ENCODE measurements around the gene METTL24.
"Not testable (repeated sequence)": the region's sequence is repeated elsewhere in the genome, so short reads cannot be mapped to it uniquely, and the experiment has no call there.

METTL24 gene

DNA sequence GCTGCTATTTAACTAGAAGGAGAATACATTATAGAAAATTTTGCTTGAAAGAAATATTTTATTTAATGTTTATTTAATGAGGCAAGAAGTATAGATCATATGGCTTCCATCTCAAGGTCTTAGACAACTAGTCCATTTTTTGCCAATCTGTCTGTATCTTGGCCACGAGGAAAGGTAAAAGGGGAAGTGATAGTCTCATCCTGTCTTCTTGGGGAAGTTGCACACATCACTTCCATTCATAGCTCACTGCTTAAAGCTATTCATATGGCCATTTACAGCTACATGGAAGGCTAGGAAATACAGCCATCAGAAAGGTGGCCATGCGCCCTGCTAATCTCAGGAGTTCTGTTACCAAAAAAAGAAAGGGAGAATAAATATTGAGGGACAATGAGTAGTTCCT lies 50.8 kb downstream of the METTL24 start:
- DNase-seq = no peak

DNA sequence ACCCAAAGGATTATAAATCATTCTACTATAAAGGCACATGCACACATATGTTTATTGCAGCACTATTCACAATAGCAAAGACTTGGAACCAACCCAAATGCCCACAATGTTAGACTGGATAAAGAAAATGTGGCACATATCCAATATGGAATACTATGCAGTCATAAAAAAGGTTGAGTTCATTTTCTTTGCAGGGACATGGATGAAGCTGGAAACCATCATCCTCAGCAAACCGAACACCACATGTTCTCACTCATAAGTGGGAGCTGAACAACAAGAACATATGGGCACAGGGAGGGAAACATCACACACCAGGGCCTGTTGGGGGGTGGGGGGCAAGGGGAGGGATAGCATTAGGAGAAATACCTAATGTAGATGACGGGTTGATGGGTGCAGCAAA lies 52.3 kb downstream of the METTL24 start:
- not testable (repeated sequence) for DNase-seq

DNA sequence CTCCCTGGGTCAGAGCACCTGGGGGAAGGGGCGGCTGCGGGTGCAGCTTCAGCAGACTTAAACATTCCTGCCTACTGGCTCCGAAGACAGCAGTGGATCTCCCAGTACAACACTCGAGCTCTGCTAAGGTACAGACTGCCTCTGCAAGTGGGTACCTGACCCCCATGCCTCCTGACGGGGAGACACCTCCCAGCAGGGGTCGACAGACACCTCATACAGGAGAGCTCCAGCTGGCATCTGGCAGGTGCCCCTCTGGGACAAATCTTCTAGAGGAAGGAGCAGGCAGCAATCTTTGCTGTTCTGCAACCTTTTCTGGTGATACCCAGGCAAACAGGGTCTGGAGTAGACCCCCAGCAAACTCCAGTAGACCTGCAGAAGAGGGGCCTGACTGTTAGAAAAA lies 54.5 kb downstream of the METTL24 start:
- not testable (repeated sequence) for DNase-seq

DNA sequence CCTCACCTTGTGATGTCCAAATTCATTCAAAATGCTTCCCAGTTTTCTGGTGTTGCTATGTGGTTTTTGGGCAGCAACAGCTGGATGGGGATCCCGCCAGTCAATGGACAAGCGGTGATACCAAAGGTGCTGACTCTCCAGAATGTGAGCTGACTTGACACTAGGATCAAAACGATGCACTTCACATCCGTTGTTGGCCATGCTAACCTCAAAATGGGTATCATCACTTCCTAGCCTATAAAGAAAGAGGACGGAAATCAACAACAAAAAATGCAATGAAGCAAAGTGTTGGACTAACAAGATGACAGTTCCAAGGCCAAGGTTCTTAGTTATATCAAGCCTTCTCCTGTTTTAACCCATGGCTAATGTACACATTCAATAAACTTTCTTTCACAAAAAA lies 59.2 kb downstream of the METTL24 start:
- no peak for DNase-seq

DNA sequence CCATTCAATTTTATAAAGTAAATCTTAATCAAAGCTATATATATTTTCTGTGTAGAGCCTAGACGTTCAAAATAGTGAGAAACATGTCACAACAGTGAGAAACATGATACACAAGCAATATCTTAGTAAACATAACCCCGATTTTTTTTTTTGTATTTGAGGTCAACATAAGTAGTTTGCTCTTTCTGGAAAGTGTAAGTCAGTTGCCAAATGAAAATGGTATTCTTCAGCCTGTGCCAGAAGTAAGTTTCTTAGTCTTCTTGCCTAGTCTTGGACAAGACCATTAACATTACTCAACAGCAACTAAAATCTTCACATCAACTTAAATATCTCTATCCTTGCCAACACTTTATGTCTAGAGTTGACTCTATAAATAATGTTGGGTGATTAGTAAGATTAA lies 59.7 kb downstream of the METTL24 start:
- no peak for DNase-seq

DNA sequence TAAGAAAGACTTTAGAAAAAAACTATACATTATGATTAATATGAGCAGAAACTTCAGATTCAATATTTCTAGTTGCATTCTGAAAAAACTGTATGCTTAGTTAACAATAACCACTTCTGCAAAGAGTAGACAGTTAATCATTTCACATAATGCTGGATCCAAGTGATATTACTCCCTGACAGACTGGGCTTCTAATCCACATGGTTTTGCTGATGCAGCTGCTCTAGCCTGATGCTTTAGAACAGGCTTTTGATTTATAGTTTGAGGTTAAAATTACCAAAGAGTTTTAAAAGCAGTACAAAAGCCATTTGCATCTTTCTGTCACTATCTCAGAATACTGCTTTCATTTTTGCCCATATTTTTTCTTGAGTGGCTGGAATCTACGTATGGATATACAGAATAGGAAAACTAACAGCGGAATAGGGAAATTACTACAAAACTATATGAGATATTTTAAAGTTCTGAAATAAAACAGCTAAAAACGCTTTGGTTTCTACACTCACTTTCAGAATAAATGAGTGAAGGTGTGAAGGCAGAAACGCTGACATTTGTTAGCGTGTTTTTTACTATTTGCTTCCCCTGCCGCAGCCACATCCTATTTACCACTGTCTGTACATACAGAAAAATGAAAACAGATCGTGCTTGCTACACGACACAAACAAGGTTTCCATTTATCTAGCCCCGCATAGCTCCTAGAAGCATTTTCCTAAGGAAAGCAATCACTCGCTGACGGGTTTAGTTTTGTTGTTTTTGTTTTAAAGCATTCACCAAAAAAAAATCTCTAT lies 61.7 kb downstream of the METTL24 start:
- no peak for DNase-seq

DNA sequence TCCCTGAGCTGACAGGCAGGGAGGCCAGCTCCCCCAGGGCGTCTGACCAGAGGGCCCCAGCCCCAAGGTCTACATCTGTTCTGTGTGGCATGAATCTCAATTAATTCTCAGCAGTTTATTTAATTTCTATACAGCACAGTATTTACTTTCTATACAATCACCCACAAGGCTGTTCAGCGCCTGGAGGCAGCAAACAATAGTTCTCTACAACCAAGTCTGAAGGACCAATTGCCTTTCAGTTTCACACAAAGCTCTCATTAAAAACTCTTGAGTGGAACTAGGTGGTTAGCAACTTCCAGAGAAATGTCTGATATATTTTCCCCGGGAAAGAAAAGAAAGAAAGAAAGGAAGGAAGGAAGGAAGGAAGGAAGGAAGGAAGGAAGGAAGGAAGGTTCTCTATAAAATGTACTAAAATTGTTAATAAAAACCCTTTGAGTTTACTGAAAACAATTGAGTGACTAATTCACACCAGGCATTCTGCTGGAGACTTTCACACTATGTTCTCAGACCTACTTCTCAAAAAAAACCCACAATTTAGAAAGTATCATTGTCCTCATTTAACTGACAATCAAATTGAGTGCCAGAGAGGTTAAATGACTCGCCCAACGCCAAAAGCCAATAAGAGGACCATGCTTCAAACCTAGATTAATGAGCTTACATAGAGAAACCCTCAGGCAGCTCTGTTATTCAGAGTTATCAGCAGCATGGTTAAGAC lies 62.5 kb downstream of the METTL24 start:
- no peak for DNase-seq

DNA sequence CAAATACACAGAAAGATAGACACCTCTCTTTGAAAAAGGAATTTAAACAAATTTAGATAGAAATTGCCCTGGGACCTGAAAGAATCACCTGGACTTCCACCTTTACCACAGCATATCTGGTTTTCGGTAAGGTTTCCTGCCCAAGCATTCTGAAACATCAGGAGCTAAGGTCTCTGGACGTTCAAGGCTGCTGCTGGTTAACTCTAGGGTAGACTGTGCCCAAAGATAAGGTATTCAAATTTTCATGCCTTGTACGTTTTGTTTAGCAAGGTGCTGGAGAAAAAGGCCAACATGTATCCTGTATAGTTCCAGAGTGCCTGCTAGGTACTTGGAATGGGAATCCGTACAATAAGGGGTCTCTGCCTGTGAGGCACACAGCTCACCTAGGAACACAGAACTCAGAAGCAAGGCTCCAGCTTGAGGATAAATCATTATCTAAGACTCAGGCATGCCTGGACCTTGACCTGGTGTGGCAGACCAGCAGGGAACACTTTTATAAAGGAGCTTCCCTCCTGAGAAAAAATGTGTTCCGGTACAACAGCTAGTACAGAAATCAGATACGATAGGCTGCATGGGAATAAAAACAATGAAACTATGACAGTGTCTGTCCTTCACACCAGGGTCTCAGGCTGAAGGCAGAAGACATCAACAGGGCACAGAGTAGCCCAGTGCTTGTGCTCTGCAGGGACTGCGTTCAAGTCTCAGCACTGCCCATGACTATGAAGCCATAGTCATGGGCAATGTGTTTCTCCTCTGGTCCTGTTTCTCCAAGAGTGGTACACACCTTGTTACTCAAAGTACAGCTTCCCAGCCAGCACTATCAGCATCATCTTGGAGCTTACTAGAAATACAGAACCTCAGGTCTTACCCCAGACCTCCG lies 70.4 kb downstream of the METTL24 start:
- DNase-seq = no peak

DNA sequence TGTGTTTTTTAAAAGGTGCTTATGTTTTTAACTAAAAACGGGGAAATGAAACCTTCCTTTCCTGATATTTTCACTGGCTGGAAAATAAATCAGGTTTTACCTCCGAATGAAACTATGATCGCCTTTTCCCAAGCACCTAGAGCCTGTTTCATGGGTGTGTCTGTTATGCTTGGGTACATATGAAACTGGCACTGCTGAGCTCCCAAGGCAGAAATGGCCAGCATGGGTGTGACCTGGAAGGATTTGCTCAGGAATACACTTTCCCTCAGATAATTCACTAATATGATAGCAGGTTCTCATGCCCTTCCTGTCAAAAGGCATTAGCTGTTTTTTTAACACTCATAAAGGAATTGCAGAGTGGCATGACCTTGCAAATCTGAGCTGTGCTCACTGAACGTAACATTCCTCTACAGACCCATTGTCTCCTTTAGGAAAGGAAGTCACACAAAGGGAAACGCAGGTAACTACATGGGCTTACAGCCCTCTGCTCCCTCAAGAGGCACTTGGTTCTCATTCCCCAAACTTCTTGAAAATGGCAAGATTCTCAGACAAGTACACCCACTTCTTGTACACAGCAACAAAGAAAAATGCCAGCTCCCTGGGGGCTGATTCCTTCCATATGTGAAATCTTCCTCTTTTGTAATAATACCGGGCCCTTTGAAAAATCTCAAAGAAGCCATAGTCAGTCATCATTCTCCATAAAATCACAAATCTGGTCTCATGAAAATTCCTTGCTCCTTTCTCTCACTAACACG lies 72.7 kb downstream of the METTL24 start:
- no peak for DNase-seq

DNA sequence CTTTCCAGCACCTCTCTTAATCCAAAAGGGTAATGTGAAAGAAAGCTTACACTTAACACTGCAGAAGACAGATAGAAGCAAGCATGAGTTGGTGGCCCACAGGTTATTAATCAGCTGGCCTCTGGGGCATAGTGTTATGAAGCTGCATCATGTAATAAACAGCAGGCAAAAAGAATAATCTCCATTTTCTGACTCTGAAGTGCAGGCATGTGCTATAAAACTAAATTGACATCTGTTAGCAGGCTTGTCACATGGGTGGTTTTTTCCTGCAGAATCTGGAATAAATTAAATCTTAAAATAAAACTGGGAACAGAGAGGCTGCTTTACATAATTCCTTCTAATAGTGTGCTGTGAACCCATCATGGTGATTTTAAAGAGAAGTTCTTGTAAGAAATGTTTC lies 73.3 kb downstream of the METTL24 start:
- no peak for DNase-seq

DNA sequence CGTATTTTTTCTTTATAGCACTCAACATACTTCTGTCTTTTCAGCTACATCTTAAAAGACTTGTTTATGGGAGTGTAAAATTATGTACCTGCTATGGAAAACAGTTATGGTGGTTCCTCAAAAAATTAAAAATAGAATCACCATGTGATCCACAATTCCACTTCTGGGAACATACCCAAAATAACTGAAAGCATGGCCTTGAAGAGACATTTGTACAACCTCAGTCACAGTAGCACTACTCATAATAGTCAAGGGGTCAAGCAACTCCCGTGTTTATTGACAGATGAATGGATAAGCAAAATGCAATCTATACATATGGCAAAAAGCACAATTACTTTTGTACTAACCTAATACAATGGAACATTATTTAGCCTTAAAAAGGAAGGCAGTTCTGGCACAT lies 74.5 kb downstream of the METTL24 start:
- DNase-seq = no peak

DNA sequence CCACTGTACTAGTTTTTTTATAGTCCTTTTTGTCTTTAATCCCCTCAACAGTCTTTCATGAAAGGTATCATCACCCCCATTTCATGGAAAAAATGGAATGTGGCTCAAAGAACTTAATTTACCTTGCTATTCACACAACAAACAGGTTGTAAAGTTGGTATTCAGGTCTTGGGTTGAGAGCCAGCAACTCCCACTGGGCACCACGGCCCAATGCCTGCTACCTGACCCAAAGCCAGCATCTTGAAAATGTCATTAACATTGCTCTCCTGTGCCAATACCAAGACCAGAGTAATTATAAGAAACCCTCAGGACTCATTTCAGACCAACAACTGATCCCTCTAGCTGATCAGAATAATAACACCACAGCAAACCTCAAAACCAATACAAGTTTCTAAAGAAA lies 75.7 kb downstream of the METTL24 start:
- no peak for DNase-seq

DNA sequence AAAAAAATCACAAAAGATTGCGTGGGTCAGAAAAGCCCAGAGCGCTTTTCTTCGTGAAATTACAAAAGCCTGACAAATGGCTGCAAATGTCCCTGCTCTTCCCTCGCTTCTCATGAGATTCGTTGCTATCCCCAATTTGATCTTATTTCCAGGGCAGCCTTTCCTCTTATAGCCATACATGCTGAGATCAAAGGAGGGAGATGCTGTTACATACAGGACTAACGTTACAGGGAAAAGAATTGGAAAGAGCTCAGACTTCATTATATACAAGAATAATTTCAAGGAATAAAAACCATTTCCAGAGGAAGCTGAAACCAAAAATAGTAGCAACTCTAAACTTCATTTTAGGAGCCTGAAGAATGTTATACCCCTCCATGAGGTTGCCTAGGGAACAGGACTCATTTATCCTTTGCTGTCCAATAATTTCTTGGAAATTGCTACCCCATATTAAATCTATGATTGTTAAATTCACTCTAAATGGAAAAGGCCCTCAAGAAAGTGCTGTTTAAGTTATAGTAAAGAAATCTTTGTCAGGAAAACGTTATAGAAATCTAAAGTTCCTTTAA lies 81.0 kb downstream of the METTL24 start:
- no peak for DNase-seq

DNA sequence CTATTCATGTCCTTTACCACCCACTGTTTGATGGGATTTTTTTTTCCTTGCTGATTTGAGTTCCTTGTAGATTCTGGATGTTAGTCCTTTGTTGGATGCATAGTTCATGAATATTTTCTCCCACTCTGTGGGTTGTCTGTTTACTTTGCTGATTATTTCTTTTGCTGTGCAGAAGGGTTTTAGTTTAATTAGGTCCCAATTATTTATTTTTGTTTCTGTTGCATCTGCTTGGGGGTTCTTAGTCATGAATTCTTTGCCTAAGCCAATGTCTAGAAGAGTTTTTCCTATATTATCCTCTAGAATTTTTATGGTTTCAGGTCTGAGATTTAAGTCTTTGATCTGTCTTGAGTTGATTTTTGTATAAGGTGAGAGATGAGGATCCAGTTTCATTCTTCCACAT lies 85.4 kb downstream of the METTL24 start:
- DNase-seq = not testable (repeated sequence)

DNA sequence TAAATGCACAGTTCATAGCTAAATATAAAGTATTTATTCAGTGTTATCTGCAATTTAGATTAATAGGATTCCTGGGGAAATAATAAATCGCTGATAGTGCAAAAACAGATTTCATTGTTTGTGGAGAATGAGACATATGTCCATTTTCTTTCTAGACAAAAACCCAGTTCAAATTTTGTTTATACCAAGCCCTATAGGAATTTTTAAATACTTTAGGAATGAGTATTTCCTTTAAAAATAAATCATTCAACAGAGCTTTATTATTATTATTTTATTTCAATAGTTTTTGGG lies 86.5 kb downstream of the METTL24 start:
- DNase-seq = no peak

DNA sequence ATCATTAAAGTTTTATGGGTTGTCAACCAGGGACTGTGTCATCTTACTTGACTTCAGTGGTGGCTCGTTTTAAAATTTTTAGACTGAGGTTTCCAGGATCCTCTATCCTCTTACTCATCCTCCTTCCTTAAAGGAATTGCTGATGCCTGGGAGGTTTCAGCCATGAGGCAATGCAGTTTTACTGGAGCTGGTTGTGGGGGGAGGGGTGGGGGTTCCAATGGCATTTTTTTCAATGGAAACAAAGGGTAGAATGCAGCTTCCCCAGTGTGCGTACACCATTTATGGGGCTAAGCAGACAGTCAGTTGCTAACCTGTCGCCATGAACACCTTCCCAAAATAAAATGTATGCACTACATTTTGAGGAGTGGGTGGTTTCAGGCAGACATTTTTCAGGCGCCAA lies 88.0 kb downstream of the METTL24 start:
- no peak for DNase-seq

DNA sequence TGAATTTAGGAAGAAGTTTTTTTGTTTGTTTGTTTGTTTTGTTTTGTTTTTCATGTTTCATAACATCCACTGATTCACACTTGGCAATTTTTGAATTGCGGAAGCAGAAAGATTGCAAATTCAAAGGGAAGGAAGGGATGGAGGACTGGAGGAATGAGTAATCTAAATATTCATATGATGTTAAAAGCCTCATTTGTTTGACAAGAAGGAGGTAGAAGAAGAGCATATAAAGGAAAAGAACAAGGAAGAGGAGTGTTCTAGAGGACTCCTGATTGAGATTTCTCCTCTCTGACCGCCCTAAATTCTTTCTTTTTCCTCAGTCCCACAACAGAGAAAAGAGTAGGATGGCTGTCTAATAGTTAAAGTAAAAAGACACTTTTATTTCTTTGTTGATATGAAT lies 88.5 kb downstream of the METTL24 start:
- no peak for DNase-seq

DNA sequence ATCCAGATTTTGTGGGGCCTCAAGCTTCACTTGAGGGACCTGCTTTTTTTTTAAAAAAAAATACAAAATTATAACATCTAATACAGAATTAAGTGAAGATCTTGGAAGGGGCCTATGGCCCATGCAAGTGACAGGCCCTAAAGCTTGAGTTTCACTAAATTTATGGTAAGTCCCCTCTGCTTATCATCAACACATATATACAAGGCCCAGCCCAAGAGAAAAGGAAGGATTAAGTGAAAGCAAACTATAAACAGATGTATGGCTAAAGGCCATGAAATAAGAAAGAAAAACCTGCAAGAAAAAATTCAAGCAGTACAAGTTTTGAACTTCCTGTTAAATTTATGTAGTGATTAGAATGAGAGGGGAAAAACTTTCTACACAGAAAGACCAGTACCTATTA lies 91.2 kb downstream of the METTL24 start:
- no peak for DNase-seq

DNA sequence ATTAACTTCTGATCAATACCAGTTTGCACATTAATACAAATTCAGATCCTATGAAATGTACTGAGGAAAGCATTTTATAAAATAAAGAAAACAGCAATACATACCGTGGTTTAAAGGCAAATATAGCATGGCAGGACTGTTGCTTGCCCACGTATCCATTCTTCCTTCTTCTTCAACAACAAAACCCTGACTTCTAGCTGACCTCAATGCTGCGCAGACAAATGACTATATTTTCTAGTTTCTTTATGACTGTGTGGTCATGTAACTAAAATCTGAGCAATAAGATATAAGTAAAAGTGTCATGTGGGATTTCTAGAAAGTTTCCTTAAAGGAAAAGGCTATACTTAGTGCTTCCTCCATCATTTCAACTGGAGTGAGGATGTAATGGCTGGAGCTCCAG lies 92.9 kb downstream of the METTL24 start:
- no peak for DNase-seq

DNA sequence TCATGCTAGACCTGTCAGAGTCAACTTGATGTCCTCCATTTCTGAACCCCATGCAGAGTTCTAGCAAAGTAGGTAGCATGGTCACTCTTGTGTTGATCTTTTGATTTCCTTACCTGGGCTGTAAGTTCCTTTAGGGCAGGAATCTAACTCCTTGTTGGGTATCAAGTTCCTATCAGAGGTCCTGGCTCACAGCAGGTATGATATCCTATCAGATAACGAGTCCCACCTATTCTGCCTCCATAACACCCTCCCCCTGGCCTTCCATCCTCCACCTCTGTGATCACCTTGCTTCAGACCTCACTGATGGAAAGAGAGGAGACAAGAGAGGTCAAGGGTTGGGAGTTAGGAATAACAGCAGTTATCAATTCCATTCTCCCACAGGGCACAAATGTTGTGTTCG lies 101.8 kb downstream of the METTL24 start:
- DNase-seq = no peak

DNA sequence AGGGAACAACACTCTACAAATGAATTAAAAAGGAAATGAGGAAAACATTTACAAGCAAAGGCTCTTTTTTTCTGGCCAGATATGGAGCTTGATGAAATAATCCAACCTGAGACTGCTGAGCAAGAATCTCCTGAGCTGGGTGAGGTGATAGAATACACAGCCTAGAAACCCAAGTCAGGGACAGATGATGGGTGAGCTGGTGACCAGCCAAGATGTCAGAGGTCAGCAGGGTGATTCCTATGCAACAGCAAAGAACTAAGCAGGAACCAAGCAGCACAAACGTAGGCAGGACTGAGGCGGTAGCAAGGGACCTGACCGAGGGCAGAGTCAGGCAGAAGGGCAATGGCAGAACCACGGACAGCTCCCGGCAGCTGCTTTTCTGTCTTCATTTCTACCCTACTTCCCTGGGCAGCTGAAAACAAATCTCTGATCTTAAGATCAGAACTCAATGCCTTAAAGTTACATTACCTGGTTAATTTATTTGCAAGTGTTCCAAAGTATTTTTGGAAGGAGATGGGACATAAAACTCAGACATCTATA lies 102.9 kb downstream of the METTL24 start:
- no peak for DNase-seq

DNA sequence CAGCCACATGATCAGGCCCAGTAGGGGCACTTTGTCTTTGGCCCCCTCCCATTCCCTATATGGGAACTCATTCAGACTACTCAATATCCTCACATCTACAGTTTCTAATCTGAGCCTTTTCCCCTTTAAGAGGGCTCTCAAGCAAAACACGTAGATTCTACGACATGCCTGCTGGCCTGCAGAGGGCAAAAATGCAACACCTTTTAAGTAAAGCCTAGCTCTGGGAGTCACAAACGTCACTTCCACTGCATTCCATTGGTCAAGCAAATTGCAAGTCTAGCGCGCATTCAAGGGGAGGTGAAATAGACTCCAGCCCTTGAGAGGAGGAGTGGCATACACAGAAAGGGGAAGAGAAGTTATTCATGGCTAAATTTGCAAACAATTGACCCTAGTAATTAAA lies 107.3 kb downstream of the METTL24 start:
- no peak for DNase-seq

DNA sequence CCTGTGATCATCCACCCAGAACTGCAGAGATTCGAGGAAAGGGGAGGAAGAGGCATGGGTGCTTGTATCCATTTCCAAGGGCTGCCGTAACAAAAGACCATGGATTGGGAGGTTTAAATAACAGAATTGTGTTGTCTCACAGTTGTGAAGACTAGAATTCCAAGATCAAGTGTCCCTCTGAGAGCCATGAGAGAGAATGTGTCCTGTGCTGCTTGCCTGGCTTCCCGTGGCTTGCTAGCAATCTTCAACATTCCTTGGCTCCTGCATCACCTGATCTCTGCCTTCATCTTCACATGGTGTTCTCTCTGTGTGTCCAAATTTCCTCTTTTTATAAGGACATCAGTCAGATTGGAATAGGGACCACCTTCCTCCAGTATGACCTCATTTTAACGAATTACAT lies 108.1 kb downstream of the METTL24 start:
- DNase-seq = no peak

All from CD4-positive, alpha-beta T cell treated with Interleukin-1 beta for 1 hour (primary cell).